ENCODE measurements around the gene SIRT2.

DNA sequence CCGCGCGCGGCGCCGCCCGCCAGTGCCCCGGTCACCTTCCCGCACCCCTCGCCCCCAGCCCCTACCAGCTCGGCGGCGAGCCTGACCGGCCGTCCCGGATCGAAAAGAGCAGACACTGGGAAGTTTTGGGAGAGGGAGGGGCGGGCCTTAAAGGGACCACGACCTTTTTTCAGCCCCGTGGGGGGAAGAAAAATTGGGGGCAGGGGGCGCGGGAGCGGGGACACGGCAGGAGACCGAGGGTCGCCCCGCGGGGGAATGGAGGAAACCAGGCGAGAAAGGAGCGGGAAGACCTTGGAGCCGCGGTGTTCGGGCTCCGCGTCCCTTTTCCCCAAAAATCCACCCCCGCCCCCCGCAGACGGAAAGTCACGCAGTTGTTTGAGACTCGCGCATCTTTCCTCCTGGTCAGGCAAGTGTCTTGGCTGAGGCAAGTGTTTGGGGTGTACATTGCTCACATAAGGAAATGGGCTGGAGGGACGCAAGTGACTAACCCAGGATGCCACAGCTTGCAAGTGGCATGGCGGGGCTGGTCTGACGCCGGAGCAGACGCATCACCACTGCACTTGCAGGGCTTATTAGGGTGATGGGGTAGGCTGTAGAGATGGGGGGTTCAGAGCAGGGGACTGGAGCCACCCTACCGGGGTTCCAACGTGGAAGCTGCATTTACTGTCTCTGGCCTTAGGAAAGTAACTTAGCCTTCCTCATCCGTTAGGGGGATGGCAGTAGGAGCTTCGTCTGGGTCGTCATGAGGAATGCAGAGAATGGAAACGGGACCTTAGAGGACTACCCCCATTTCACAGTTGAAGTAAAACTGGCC lies 47.0 kb downstream of the SIRT2 start:
- TF ChIP-seq, protein P1, sequence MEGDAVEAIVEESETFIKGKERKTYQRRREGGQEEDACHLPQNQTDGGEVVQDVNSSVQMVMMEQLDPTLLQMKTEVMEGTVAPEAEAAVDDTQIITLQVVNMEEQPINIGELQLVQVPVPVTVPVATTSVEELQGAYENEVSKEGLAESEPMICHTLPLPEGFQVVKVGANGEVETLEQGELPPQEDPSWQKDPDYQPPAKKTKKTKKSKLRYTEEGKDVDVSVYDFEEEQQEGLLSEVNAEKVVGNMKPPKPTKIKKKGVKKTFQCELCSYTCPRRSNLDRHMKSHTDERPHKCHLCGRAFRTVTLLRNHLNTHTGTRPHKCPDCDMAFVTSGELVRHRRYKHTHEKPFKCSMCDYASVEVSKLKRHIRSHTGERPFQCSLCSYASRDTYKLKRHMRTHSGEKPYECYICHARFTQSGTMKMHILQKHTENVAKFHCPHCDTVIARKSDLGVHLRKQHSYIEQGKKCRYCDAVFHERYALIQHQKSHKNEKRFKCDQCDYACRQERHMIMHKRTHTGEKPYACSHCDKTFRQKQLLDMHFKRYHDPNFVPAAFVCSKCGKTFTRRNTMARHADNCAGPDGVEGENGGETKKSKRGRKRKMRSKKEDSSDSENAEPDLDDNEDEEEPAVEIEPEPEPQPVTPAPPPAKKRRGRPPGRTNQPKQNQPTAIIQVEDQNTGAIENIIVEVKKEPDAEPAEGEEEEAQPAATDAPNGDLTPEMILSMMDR (IDR thresholded peaks at IDR 0.05) = no peak
- TF ChIP-seq EZH2 (IDR thresholded peaks at IDR 0.05; ENCODE audit: borderline replicate concordance, insufficient read depth, low read depth, low read length, poor library complexity, severe bottlenecking) = no peak
